OCI-LY1 (cell line): ENCODE results near the gene CMBL.

Experiments
- H2AFZ ChIP-seq: fragments of 200-600 bp; sonication (generic), shearing (Covaris generic); 2 replicates; pipeline ENCODE4 v1.6.0; 2014; ENCODE audit warnings: antibody characterized with exemption, mild to moderate bottlenecking, low read length
- H3F3A ChIP-seq: fragments of 200-600 bp; sonication (generic), shearing (Covaris generic); 2 replicates; pipeline ENCODE4 v1.6.0; 2014; ENCODE audit warnings: mild to moderate bottlenecking, antibody characterized with exemption, low read length, moderate library complexity; ENCODE audit not compliant: insufficient read depth
- H3K27ac ChIP-seq: fragments of 200-600 bp; sonication (generic); 2 replicates; pipeline ENCODE4 v1.5.1; 2014; ENCODE audit warnings: low read length, mixed run types, mild to moderate bottlenecking, low read depth; ENCODE audit not compliant: poor library complexity, severe bottlenecking
- H3K27me3 ChIP-seq: fragments of 200-600 bp; sonication (generic); 2 replicates; pipeline ENCODE4 v1.6.0; 2014; ENCODE audit warnings: antibody characterized with exemption, mild to moderate bottlenecking, low read length, moderate library complexity; ENCODE audit not compliant: insufficient read depth
- H3K36me3 ChIP-seq: fragments of 200-600 bp; sonication (generic); 2 replicates; pipeline ENCODE4 v1.6.1; 2014; ENCODE audit warnings: mild to moderate bottlenecking, antibody characterized with exemption, low read length, moderate library complexity, mixed read lengths; ENCODE audit not compliant: insufficient read depth
- H3K4me1 ChIP-seq: fragments of 200-600 bp; sonication (generic); 2 replicates; pipeline ENCODE4 v1.5.1; 2014; ENCODE audit warnings: mild to moderate bottlenecking, low read length, moderate library complexity; ENCODE audit not compliant: insufficient read depth, severe bottlenecking
- H3K4me2 ChIP-seq: fragments of 200-600 bp; sonication (generic), shearing (Covaris generic); 2 replicates; pipeline ENCODE4 v1.6.1; 2014; ENCODE audit warnings: low read length
- H3K4me3 ChIP-seq: fragments of 200-600 bp; sonication (generic); 2 replicates; pipeline ENCODE4 v1.5.1; 2014; ENCODE audit warnings: low read length, low read depth, mild to moderate bottlenecking, mixed read lengths; ENCODE audit not compliant: poor library complexity, severe bottlenecking
- H3K79me2 ChIP-seq: fragments of 200-600 bp; shearing (Covaris generic); 2 replicates; pipeline ENCODE4 v1.6.1; 2016; ENCODE audit warnings: mixed run types, low read length, mixed read lengths; ENCODE audit not compliant: insufficient read depth
- H3K9ac ChIP-seq: fragments of 200-600 bp; sonication (generic), shearing (Covaris generic); 2 replicates; pipeline ENCODE4 v1.6.1; 2014; ENCODE audit warnings: mild to moderate bottlenecking, low read length, mixed read lengths
- H3K9me2 ChIP-seq: fragments of 200-600 bp; sonication (generic), shearing (Covaris generic); 2 replicates; pipeline ENCODE4 v1.6.1; 2014; ENCODE audit warnings: low read depth, mild to moderate bottlenecking, low read length, mixed read lengths
- H3K9me3 ChIP-seq: fragments of 200-600 bp; shearing (Covaris generic); 2 replicates; pipeline ENCODE4 v1.6.1; 2014; ENCODE audit warnings: low read length, mixed read lengths
- H4K20me1 ChIP-seq: fragments of 200-600 bp; sonication (generic), shearing (Covaris generic); 2 replicates; pipeline ENCODE4 v1.6.0; 2016; ENCODE audit warnings: mild to moderate bottlenecking, low read length; ENCODE audit not compliant: insufficient read depth
- CTCF ChIP-seq: fragments of 200-600 bp; sonication (generic), shearing (Covaris generic); IDR thresholded peaks from 2 replicates; pipeline ENCODE4 v1.5.1; 2017; ENCODE audit warnings: mild to moderate bottlenecking, antibody characterized with exemption, low read length, moderate library complexity, mixed read lengths
- EZH2 ChIP-seq: fragments of 200-600 bp; sonication (generic), shearing (Covaris generic); IDR thresholded peaks from 2 replicates; pipeline ENCODE4 v1.8.0; 2017; ENCODE audit warnings: borderline replicate concordance, mixed run types, mild to moderate bottlenecking, antibody characterized with exemption, low read length, moderate library complexity, mixed read lengths

The CMBL gene

GRCh38 chr5:10323588-10324488 lies 16.1 kb upstream of the CMBL start:
- Histone ChIP-seq H2AFZ (no peak overlapping the region), H3K9me2 (no peaks in the 10 kb centered on the region), H3K27me3 (no peaks in the 10 kb centered on the region), H3K79me2 (no peaks in the 10 kb centered on the region), H3K9me3 (no peaks in the 10 kb centered on the region), H3F3A (no peaks in the 10 kb centered on the region), H4K20me1 (no peaks in the 10 kb centered on the region), H3K4me3 (no peak overlapping the region), H3K4me1 (no peaks in the 10 kb centered on the region), H3K36me3 (no peaks in the 10 kb centered on the region), H3K27ac (no peak overlapping the region), H3K4me2 (no peak overlapping the region), H3K9ac (no peak overlapping the region)
- TF ChIP-seq EZH2 (no peak), CTCF (no peak)

- Histone ChIP-seq H3K4me1 (no peaks in the 10 kb centered on the region), H3K36me3 (no peaks in the 10 kb centered on the region), H3K27me3 (no peaks in the 10 kb centered on the region), H3K4me2 (no peak overlapping the region), H3K9me2 (no peaks in the 10 kb centered on the region), H3F3A (no peaks in the 10 kb centered on the region), H3K4me3 (no peak overlapping the region), H3K79me2 (no peaks in the 10 kb centered on the region), H3K9me3 (no peaks in the 10 kb centered on the region), H4K20me1 (no peaks in the 10 kb centered on the region), H3K27ac (no peak overlapping the region), H2AFZ (no peak overlapping the region), H3K9ac (no peak overlapping the region)
- TF ChIP-seq CTCF (no peak), EZH2 (no peak)
Observed at GRCh38 chr5:10321882-10322281, 14.2 kb upstream of the CMBL start.

- H3K9me3 ChIP-seq, result no peaks in the 10 kb centered on the region
- no peak overlapping the region for H3K9ac ChIP-seq
- H4K20me1 ChIP-seq, result no peaks in the 10 kb centered on the region
- H3K27me3 ChIP-seq, result no peaks in the 10 kb centered on the region
- H3K4me3 ChIP-seq, result no peak overlapping the region
- no peaks in the 10 kb centered on the region for H3K36me3 ChIP-seq
- no peak overlapping the region for H3K27ac ChIP-seq
- no peak overlapping the region for H3K4me2 ChIP-seq
- H3K4me1 ChIP-seq, result no peaks in the 10 kb centered on the region
- no peak for TF ChIP-seq EZH2
- TF ChIP-seq CTCF, result no peak
- no peaks in the 10 kb centered on the region for H3K79me2 ChIP-seq
- no peaks in the 10 kb centered on the region for H3F3A ChIP-seq
- H2AFZ ChIP-seq, result no peak overlapping the region
- no peaks in the 10 kb centered on the region for H3K9me2 ChIP-seq
Observed at GRCh38 chr5:10320793-10321192, 13.1 kb upstream of the CMBL start.
